SK-N-DZ (cell line): ENCODE data around the gene TCP11L2.
"Not testable (repeated sequence)": the region's sequence is repeated elsewhere in the genome, so short reads cannot be mapped to it uniquely, and the experiment has no call there.

Experiments used
- DNase-seq: peaks from one replicate; pipeline ENCODE4 v3.0.0-alpha.2; 2015; ENCODE audit warnings: low spot score

The TCP11L2 gene

DNA sequence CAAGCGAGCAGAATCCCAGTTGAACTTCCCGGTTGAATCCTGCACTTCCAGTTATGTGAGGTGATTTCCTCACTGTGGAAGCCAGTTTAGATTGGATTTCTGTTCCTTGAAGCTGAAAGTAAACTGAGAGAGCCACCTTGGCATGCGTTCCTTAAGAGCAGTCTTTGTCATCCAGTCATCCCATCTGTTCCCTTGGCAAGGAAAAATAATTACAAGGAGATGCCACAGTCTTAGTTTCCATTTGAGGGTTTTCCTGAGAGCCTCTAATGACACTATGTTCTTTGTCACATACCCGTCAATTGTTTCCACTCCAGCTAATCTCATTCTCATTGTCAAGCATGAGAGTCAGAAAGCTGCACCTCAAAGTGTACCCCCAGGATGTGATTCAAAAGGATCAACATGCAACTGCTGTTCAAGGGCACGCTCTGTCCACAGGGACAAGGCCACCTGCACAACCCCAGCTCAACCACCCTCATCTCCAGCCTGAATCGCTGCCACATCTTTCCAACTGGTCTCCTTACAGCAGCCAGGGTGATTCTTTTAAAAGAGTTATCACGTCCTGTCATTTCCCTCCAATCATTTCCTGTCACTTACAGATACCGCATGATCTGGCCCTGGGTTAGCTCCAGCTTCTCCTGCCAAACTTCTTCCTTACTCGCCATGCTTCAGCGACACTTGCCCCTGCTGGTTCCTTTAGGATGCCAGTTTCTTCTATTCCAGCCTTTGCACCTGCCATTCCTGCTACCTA, 18.0 kb upstream of the TCP11L2 start:
- no peak for DNase-seq

DNA sequence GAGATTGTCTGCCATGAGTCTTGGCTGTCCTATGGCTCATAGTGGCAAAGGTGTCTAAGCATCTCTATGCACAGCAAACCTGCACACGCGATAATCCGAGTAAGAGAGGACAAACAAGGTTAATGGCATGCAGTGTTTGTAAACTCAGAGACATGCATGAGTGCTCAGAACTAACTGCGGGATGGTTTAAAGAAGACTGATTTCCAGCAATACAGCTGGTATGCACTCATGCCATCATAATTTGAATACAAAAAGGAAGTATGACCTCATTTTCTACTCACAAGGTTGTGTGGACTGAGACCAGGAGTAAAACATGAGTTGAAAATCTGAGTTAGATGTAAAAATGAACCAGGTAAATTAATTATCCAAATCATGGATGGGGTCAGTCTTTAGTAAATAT, 16.6 kb upstream of the TCP11L2 start:
- no peak for DNase-seq

DNA sequence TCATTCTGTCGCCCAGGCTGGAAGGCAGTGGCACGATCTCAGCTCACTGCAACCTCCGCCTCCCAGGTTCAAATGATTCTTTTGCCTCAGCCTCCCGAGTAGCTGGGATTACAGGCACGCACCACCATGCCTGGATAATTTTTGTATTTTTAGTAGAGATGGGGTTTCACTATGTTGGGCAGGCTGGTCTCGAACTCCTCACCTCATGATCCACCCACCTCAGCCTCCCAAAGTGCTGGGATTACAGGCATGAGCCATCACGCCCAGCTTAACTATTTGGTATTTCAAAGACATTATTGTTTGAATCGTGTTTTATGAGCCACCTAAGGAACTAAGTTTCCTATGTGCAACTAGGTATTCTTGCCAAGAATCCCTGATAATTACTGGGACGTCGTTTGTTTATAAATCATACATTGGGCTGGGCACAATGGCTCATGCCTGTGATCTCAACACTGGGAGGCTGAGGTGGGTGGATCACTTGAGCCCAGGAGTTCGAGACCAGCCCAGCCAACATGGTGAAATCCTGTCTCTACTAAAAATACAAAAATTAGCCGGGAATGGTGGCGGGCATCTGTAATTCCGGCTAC, 15.9 kb upstream of the TCP11L2 start:
- not testable (repeated sequence) for DNase-seq

DNA sequence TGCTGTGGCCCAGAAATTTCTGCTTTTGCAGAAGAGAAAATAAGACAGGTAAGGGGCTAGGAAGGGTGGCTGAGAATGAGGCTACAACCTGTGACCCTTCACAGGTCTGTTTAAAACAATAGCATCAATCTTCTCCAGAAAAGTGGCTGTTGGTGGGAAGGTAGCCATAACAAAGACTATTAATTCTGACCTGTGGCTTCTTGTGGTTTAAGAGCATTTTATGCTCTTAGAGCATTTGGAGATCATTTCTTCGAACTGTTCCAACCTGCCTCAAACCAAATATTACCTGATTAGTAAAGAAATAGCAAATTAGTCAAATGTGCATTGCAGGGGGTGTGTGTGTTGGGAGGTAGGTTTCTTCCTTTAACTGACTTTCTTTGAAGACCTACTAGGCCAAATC, 15.2 kb upstream of the TCP11L2 start:
- no peak for DNase-seq

DNA sequence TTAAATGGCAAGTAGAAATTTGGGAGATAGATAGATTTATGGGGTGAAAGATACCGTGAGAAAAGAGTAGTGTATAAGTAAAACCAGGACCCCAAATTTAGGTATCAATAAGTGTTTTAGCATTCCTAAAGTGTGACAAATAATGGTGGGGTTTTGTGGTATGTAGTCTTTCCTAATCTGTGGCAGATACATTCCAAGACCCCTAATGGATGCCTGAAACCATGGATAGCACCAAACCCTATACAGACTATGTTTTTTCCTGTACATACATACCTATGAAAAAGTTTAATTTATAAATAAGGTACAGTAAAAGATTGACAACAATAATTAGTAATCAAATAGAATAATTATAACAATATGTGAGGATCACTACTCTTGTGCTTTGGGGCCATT, 14.4 kb upstream of the TCP11L2 start:
- no peak for DNase-seq

DNA sequence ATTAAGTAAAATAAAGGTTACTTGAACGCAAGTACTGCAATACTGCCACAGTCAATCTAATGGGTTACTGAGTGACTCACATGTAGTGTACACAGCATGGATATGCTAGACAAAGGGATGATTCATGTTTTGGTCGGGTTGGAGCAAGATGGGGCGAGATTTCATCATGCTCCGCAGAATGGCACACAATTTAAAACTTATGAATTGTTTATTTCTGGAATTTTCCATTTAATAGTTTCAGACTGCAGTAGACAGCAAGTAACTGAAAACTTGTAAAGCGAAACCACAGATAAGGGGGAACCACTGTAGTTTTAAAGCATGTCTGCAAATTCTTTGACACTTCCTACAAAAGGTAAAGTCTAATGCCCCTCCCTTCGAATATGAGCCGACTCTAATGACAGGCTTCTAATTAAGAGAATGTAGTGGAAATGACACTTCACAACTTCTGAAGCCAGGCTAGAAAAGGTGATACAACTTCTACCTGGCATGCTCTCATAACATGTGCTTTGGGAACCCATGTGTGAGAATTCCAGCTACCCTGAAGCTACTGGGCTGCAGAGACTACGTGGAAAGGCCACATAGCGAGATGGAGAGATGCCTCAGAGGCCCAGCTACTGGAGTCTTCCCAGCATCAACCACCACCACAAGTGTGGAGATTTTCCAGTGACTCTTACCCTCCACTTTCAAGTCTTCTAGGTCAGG, 13.9 kb upstream of the TCP11L2 start:
- DNase-seq: no peak

DNA sequence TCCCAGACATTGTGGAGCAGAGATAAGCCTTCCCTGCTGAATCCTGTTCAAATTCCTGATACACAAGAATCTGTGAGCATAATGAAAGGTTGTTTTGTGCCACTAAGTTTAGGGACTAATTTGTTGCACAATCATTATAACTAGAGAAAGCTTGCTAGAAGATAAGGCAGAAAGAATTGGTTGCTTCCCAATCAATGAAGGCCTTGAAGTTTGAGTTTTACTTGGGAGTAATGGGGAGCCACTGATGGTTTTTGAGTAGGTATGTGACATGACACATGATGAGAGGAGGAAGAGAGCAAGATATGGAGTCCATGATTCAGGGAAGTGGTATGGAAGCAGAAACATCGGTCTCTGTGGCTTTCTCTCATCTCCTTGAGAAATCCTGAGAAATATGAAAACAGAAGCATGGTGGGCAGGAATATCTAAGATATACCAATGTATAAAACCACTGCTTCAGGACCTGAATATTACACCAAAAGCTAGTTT, 13.3 kb upstream of the TCP11L2 start:
- DNase-seq: no peak

DNA sequence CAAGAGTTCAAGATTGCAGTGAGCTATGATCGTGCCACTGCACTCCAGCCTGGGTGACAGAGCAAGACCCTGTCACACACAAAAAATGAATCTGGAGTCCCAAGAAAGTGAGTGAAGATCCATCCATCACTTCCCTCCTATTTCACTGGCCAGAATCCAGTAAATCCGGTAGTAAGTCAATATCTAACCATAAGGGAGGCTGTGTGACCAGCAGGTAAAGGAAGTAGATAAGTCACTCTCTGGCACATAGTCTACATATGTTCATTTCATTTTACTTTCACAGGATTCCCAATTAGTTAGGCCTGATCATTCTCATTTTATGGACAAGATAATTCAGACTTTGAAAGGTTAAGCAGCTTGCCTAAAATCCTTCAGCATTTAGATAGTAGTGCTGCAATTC, 11.9 kb upstream of the TCP11L2 start:
- no peak for DNase-seq

DNA sequence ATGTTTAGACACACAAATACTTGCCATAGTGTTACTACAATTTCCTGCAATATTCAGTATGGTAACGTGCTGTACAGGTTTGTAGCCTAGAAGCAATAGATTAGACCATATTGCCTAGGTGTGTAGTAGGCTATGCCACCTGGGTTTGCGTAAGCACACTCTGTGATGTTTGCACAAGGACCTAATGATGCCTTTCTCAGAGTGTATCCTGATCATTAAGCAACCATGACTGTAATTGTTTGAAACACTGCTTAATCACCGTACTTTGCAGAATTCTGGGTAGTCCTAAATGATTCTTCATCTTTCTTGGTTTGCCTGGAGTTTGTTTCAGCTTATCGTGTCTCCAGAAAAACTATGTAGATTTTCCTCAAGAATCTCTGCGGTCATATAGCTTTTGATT, 11.2 kb upstream of the TCP11L2 start:
- DNase-seq: no peak

DNA sequence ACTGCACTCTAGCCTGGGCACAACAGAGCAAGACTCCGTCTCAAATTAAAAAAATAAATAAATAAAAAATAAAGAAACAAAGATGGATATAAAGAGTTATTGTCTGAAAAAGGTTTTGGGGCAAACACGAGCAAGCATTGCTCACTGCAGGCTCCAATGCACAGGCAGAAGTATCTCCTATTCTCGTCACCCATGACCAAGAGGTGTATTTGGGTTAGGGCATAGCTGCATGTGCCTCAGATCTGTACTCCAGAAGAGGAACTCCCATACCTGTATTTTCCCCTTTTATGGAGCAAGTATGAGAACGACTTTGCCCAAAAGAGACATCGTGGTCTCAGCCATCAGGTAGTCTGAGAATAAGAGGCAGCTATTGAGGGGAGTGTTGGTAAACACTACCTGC, 10.2 kb upstream of the TCP11L2 start:
- DNase-seq: no peak

DNA sequence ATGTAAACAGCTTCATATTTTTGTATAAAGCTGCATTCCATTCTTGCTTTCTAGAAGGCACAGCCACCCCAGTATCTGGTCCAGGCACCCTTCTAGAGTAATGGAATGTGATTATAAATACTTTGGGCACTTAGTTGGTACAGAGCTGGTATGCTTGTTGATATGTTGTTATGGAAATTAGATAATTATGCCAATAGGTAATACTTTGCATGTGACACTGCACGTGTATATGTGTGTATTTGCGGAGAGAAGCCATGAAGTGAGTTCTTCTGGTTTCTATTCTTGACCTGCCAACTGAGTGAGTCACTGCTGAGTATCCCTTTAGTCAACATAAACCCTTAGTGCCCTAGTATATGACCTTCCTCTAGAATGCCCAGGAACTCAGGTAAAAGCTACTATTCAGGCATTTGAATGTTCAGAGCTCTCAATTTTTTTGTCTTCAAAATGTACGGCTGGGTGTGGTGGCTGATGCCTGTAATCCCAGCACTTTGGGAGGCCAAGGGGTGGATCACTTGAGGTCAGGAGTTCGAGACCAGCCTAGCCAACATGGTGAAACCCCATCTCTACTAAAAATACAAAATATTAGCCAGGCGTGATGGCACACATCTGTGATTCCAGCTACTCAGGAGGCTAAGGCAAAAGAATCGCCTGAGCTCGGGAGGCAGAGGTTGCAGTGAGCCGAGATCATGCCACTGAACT, 6.2 kb upstream of the TCP11L2 start:
- no peak for DNase-seq

DNA sequence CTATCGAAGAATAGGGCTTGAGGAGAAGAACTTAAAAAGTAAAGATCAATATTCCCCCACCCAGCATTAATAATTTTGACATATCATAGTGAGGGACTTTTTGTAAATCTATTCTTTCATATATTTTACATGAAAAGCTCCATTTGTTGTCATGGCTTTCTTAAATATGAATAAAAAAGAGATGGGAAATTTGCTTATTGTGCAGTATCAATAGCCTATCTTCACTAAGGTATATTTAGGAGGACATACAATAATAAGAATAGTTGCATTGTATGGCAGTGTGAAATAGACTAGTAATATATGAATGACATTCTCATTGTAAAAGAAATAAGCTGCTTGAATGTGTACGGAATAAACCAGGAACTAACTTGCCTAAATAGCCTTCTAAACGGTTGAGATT, 5.5 kb upstream of the TCP11L2 start:
- no peak for DNase-seq

DNA sequence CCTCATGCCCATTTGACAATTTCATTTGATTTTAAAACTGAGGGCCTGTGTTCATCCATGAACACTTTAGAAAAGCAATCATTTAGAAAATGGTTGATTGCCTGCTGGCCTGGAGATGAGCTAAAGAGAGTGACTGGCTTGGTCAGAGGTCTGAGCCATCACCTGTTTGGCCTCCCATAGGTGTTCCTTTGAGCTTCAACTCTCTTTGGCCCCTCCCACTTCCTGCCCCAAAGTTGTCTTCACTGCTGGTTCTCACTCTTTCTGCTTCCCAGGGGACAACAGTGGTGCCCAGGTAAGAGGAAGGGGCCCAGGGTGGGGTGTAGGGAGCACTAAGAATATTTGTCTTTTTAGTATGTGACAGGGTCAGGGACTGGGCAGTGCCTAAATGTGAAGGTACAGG, 4.9 kb upstream of the TCP11L2 start:
- no peak for DNase-seq

DNA sequence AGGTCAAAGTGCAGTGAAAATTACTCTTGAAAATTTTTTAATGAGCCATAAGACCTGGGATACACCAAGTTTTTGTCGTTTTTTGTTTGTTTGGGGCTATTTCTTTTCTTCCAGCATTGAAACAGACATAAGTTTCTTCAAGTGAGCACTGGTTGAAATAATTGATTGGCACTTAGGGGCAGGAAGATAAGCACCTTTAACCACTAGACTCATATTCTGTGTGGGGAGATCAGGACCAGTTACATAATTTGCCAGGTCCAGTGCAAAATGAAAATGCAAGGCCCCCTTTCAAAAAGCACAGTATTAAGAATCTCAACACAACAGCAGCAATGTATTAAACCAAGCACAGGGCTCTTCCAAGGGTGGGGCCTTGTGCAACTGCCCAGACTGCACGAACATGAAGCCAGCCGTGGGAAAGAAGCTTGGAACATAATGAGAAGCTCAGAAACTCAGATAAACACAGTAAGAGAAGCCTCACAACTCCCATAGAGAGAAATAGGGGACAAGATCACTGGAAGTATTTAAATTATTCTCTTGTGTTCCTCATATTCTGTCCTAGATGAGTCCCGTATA, 3.2 kb upstream of the TCP11L2 start:
- DNase-seq: no peak

DNA sequence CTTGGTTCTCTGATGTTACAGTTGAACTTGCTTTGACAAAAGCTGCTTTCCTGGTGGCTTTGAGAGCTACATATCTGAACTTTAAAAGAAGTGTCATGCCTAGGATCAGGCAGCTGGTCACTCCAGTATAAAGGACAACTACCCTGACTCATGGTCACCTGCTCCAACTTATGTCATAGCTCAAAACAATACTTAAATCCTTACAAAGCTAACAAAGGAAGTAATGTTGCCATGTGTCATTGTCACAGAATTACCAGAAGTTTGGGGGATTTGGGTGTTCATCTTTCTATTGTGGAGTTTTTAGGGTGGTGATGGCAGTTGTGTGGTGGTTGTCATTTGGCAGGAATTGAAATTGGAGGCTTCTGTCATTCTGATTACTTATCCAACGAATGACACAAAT, 1.8 kb upstream of the TCP11L2 start:
- DNase-seq: no peak

DNA sequence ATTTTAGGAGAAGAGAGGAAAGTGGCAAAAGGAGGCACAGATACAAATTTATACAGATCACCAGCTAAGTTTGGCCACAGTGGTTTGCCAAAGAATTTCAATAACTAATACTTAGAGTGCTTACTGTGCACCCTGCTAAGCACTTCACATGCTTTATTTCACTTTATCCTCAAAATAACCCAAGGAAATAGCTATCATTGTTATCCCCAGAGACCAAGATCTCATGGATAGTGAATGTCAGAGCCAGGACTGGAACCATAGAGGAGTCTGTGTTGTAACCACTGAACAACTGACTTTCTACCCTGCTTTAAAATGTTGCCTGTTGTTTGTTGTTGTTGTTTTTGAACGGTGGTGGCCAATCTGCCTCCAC, 1.3 kb upstream of the TCP11L2 start:
- no peak for DNase-seq

DNA sequence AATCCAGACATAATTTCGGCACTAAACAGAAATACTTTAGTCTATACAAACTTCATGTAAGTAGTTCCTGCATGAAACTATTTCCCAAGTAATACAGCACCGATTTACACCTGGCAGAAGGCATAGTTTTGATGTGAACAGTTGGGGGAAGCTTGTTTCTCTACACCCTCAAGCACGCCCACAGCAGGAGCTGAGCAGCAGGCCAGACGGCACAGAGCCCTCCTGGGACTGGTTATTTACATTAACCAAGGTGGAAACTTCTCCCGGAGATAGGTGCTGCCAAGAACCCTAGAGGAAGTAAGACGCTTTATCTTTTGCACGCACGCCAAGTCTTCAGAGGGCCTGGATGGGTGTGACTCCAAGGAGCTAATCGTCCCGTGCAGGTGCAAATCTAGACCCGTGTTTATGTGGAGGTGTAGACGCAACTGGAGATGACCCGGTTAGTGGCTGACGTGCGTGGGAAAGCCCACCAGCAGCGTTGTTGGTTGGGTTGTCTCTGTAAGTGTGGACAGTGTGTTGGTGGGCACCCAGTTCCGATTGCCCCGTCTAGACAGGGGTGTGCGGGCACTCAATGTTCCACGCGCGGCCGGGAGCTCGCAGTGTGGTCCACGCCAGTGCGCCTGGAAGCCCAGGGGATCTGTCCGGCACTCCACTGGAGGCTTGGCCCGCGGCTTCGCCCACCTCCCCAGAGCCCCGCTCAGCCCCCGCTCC, 767 bp upstream of the TCP11L2 start:
- peak; percentile 54 for DNase-seq

DNA sequence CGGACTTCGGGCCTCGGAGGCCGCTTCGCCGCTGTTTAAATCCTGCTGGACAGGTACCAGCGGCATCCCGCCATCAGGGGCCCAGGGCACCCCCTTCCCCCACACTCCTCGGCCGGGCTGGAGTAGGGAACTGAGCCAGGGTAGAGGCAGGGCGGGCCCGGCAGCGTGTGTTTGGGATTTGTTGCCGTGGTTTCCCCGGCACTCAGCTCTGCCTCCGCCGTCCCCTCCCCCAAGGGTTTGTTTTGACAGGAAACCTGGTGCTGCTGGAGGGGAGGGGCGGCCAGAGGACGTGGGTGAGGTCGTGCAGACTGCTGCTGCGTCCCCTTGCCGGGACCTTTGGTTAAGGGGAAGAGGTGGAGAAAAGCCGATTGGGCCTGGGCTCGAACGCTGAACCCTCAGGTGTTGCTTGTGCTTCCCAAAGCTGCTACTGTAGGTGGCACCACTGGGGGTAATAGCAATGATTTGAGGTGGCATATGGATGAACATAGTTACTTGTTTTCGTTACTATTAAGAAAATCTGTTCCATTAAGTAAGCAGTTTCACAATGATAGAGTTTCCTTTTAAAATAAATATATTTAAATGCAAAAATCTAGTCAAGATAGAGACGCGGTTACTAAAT, 778 bp downstream of the TCP11L2 start:
- DNase-seq: peak; percentile 56

DNA sequence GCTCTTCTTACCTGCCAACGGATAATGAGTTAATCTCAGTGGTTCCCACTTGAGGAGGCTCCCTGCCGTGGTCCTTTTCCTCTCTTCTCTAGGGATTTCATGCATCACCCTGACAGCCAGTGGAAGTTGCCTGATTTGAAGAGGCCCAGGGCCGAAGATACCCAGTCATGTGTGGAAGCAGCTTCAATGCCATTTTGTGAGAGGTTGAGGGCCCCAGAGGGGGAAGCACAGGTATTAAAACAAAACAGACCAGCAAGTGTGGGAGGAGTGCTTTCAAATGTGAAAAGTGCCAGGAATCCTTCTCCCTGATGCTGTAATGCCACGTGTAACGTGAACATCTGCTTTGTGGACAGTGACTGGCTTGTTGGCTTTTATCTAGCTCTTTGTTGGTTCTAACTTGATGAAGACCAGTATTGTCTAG, 1.5 kb downstream of the TCP11L2 start:
- DNase-seq: no peak

DNA sequence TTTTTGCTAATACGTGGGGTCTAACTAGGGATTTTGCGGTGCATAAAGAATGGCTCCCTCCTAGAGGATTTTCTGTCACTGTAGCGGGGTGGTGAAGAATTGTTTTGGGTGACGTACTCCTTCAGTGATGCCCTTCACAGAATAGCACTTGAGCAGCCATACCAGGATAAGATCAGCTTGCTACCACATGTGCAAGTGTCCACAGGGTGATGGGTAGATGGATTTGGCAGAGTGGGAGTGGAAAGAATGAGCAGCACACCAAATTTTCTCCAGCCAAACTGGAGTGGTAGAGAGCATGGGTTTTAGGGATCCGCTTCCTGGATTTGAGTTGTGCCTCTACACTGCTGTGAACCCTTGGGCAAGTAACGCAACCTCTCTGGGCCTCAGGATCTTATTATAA, 2.3 kb downstream of the TCP11L2 start:
- no peak for DNase-seq

DNA sequence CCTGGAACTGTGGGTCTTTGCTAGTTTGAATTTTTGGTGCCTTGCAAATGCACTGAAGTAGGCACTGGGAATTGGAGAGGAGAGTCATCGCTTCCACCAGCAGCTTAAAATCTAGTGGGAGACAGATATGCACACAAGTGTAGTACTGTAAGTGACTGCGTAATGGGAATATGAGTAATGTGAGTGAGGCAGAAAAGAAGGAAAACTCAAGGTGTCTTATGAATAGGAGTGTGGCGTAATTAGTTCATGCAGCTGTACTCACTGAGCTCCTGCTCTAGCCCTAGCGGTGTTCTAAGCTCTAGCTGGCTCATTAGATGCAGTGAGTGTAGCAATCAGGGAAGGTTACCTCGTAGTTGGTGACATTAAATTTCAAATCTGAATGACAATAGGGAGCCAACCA, 2.8 kb downstream of the TCP11L2 start:
- DNase-seq: no peak
